Duodenal mucosa (tissue), 2 donors: ENCODE measurements around the gene DSCAML1.

Source experiments
- H3K27ac ChIP-seq: one replicate; pipeline ENCODE4 v1.7.0; 2013; ENCODE audit warnings: low read depth, low read length
- H3K27me3 ChIP-seq, 2 donors: one replicate each; pipeline ENCODE4 v1.7.0; 2013; ENCODE audit warnings: low read length in 2 of 2, control low read depth in 1 of 2; ENCODE audit not compliant: insufficient read depth in 2 of 2, control insufficient read depth in 1 of 2
- H3K36me3 ChIP-seq, 2 donors: one replicate each; pipeline ENCODE4 v1.7.0; 2013; ENCODE audit warnings: low read length in 2 of 2, control low read depth in 1 of 2; ENCODE audit not compliant: insufficient read depth in 2 of 2, control insufficient read depth in 1 of 2
- H3K4me1 ChIP-seq, 2 donors: one replicate each; pipeline ENCODE4 v1.7.0; 2013; ENCODE audit warnings: low read length in 2 of 2, control low read depth in 1 of 2; ENCODE audit not compliant: insufficient read depth in 2 of 2, control insufficient read depth in 1 of 2
- H3K4me3 ChIP-seq, 2 donors: one replicate each; pipeline ENCODE4 v1.7.0; 2013; ENCODE audit warnings: low read length in 2 of 2, low read depth in 1 of 2
- H3K9ac ChIP-seq, 2 donors: one replicate each; pipeline ENCODE4 v1.7.0; 2013; ENCODE audit warnings: low read length in 2 of 2, low read depth in 1 of 2
- H3K9me3 ChIP-seq, 2 donors: one replicate each; pipeline ENCODE4 v1.7.0; 2013; ENCODE audit warnings: low read length in 2 of 2, control low read depth in 1 of 2; ENCODE audit not compliant: control insufficient read depth in 1 of 2

DSCAML1 gene

DNA sequence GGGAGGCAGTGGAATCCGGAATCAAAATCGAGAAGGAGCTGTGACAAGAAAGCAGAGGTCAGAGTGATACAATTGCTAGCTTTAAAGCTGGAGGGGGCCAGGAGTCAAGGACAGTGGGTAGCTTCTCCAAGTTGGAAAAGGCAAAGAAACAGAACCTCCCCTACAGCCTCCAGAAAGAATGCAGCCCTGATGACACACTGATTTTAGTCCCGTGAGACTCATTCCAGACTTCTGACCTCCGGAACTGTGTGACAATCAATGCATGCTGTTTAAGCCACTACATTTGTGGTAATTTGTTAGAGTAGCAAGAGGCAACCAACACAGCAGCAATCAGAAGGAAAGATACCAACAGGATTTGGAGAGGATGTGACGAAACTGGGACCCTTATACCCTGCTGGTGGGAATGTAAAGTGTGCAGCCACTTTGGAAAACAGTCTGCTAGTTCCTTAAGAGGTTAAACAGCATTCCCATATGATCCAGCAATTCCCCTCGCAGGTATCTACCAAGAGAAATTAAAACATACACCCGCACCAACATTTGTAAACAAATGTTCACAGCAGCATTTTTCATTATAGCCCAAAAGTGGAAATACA, 66.7 kb downstream of the DSCAML1 start:
- Histone ChIP-seq H3K9me3 (no peaks in the 10 kb centered on the region), H3K4me3 (no peak overlapping the region), H3K27me3 (no peaks in the 10 kb centered on the region), H3K9ac (no peak overlapping the region), H3K36me3 (no peaks in the 10 kb centered on the region), H3K27ac (no peak overlapping the region), H3K4me1 (no peaks in the 10 kb centered on the region)

DNA sequence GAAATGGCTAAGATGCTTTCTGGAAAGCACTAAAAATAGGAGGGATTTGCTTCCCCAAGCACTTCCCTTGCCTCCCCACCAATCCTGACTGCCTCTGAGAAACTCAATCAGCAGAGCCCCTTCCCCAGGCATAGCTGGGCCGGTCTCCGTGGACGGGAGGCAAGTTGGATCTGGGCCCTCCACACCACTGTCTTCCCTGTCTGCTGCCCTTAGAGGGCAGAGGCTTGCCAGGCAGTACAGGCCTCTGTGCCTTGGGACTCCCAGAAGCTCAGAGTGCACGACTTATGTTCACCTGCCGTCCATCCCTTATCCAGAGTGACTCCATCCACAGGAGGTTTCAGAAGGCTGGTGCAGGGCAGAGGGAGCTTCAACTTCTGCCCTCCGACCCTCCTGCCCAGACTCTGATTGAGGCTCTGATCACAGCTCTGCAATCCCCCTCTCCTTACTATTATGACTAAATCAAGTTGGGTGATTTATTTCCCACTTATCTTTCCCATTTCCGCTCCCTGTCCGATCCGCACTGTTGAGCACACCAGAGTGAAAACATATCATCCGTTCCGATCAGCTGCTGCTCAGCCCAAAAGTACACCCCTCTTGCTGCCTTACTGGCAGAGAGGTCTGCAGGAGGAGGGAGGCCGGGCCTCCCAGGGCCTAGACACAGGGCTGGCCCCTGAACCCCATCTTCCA, 71.8 kb downstream of the DSCAML1 start:
- H3K9me3 ChIP-seq: no peaks in the 10 kb centered on the region
- H3K36me3 ChIP-seq: no peaks in the 10 kb centered on the region
- no peak overlapping the region for H3K27ac ChIP-seq
- H3K4me3 ChIP-seq: no peak overlapping the region
- no peaks in the 10 kb centered on the region for H3K4me1 ChIP-seq
- H3K9ac ChIP-seq: no peak overlapping the region
- no peaks in the 10 kb centered on the region for H3K27me3 ChIP-seq

DNA sequence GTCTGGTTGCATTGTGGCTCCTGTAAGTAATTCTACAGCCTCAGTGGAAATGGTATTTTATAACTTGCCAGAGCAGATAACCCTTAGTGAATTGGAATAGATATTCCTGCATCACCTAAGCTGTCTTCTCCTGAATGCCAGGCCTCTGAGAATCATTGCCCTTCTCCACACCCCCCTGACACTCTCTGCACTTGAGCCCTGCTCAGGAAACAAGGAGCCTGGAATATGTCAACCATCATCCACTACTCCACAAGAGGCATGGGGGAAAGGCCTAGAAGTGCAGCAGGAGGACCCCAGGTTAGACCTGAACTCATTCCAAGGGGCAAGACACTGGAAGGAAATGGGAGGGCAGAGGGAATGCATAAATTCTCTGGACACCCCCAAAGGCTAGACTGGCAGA, 72.4 kb downstream of the DSCAML1 start:
- H3K9ac ChIP-seq: no peak overlapping the region

DNA sequence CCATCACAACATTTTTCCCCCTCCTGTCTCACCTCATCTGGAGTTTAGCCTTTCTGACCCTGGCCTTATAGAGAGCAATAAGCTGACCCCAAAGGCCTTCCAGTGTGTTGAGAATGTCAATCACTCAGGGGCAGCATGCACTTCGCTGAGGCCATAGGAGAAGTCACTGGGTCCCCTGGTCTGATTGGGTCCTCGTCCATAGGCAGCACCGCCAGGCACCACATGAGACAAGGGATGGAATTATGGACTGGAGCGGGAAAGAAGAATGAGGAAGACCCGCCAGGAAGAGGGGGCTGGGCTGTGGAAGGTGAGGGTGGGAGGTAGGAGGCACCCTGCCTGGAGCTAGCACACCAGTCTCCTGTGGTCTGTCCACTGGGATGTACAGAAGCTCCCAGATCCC, 72.9 kb downstream of the DSCAML1 start:
- H3K27me3 ChIP-seq: no peaks in the 10 kb centered on the region
- no peaks in the 10 kb centered on the region for H3K36me3 ChIP-seq
- no peak overlapping the region for H3K4me3 ChIP-seq
- no peaks in the 10 kb centered on the region for H3K4me1 ChIP-seq
- H3K9me3 ChIP-seq: no peaks in the 10 kb centered on the region
- no peak overlapping the region for H3K9ac ChIP-seq
- no peak overlapping the region for H3K27ac ChIP-seq

More for the DNA sequence above, 72.4 kb downstream of the DSCAML1 start:
- H3K27ac ChIP-seq: no peak overlapping the region
- no peaks in the 10 kb centered on the region for H3K27me3 ChIP-seq
- H3K4me1 ChIP-seq: no peaks in the 10 kb centered on the region
- no peaks in the 10 kb centered on the region for H3K36me3 ChIP-seq
- H3K4me3 ChIP-seq: no peak overlapping the region
- H3K9me3 ChIP-seq: no peaks in the 10 kb centered on the region

DNA sequence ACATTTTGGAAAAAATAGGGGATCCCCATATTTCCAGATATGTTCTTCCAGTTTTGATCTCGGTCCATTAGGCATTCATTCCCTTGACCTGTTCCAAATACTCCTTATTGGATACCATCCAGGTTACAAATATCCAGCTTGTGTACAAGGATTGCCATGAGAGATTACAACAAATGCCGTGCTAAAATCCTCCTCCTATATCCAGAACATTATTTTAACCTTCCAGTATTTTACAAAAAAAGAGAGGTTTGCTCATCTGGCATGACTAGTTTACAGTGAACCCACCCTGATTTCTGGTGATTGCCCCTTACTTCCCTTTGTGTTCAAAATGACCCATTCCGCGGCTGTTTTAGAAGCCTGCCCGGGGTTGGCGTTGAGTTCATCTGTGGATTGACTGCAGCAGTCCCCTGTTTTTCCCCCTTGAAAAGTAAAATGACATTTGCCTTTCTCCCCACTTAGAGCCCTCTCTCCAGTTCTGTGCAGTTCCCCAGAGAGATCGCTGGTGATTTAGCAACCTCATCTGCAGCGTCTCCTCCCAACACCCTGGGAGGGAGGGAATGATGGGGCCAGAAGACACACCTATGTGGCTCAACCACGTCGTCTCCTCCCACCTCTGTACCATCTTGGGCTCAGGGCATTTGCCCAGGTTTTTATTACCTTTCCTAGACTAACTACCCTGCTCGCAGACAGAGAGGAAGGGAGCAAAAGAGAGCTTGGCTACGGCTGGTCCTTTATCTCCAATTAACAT, 73.6 kb downstream of the DSCAML1 start:
- no peak overlapping the region for H3K4me3 ChIP-seq

DNA sequence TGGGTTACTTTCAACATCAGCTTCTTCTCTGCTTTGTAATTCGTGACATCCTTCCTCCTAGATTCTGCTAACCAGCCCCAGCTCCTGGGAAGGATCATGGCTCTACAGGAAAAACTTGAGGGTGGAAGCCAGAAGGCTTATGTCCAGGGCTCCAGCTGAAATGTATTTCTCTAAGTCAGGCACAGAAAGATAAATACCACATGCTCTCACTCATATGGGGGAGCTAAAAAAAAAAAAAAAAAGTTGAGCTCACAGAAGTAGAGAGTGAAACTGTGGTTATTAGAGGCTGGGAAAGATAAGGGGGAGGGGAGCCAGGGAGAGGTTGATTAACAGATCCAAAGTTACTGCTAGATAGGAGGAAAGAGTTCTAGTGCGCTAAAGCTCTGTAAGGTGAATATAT, 74.9 kb downstream of the DSCAML1 start:
- no peaks in the 10 kb centered on the region for H3K4me1 ChIP-seq

More for the DNA sequence above, 73.6 kb downstream of the DSCAML1 start:
- H3K9me3 ChIP-seq: no peaks in the 10 kb centered on the region
- H3K9ac ChIP-seq: no peak overlapping the region
- no peaks in the 10 kb centered on the region for H3K36me3 ChIP-seq
- H3K27me3 ChIP-seq: no peaks in the 10 kb centered on the region
- no peaks in the 10 kb centered on the region for H3K4me1 ChIP-seq
- no peak overlapping the region for H3K27ac ChIP-seq

DNA sequence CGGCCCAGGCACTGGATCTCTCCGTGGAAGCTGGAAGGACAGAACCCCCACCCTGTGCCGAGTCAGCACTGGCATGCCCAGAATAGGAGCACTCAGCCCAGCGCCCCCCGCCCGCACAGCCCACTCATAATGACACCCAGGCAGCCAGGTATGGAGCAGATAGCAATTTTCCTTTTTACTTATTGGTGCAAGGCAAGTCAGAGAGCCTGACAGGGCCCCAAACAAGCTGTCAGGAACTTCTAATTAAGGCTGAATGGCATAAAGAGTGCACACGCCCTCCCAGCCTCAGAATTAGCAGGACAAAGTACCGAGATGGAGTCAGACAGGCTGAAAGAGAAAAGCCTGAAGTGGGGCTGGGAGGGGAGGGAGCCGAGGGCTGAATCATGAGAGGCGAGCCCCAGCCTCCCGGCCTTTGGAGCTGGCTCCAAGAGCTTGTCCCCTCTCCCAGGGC, 76.9 kb downstream of the DSCAML1 start:
- Histone ChIP-seq H3K4me3 (no peak overlapping the region), H3K27me3 (peaks cover 0 to 3% of the 10 kb centered on the region in 2 donors), H3K36me3 (no peaks in the 10 kb centered on the region), H3K27ac (no peak overlapping the region), H3K9ac (no peak overlapping the region), H3K4me1 (no peaks in the 10 kb centered on the region), H3K9me3 (no peaks in the 10 kb centered on the region)

More for the DNA sequence above, 74.9 kb downstream of the DSCAML1 start:
- Histone ChIP-seq H3K36me3 (no peaks in the 10 kb centered on the region), H3K27ac (no peak overlapping the region), H3K27me3 (peaks cover 0 to 3% of the 10 kb centered on the region in 2 donors), H3K4me3 (no peak overlapping the region), H3K9me3 (no peaks in the 10 kb centered on the region), H3K9ac (no peak overlapping the region)

DNA sequence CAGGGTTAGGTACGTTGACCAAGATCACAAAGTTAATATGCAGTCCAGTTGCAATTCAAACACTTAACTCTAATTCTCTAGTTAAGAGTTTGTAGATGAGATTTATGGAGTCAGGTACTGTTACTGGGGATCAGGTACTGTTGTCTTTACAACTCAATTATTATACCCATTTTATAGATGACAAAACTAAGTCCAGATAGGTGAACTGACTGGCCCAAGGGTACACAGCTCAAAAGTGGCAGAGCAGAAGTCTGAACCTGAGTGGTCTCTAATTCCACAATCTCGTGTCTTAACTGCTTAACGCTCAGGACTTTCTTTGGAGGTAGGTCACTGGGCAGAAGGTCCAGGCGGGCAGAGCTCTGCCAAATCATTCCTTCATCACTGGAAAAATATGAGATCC, 77.5 kb downstream of the DSCAML1 start:
- Histone ChIP-seq H3K4me1 (no peaks in the 10 kb centered on the region), H3K9ac (no peak overlapping the region), H3K9me3 (no peaks in the 10 kb centered on the region), H3K4me3 (no peak overlapping the region), H3K27ac (no peak overlapping the region), H3K27me3 (peaks cover 0 to 3% of the 10 kb centered on the region in 2 donors), H3K36me3 (no peaks in the 10 kb centered on the region)

DNA sequence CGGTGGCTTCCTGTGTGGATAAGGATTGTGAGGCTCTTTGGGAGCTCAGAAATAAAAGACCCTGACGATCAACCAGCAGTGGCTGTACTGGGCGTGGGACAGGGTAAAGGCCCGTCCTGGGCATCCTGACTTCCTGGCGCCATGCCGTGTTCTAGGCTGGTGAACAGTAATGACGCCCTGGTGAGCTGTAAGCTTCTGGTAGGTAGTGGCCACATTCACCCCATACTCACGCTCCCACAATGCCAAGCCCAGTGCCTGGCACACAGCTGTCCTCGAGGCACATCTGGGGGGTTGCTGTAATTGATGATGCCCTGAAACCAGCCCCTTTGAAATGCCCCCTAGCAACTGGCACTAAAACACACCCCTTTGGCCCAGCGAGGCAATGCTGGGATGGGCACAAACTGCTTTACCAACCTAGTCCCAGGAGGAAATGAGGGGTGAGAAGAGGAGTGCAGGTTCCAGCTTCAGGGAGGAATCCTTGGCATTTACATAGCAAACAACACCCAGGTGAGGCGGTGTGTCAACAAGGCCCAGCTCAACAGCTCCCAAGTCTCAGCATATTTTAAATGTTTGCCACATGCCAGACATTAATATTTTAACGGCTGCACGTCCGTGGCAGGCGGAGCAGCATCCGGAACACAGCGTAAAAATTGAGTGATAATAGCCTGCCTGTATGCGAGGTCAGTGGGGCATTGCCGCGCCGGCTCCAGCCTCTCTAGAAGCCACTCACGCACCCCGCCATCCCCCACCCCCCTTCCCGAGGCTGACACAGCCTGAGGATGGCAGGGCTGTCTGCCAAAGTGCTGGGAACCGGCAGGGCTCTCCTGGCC, 79.3 kb downstream of the DSCAML1 start:
- no peak overlapping the region for H3K27ac ChIP-seq
- no peaks in the 10 kb centered on the region for H3K36me3 ChIP-seq
- no peak overlapping the region for H3K4me3 ChIP-seq
- H3K9ac ChIP-seq: no peak overlapping the region
- H3K4me1 ChIP-seq: peaks cover 0 to 9% of the 10 kb centered on the region in 2 donors
- no peaks in the 10 kb centered on the region for H3K9me3 ChIP-seq
- peaks cover 0 to 3% of the 10 kb centered on the region in 2 donors for H3K27me3 ChIP-seq
